Metanephros (tissue), 2 donors: Measurements from ENCODE around the gene KIF4A. TPM values are rescaled to one million over a fixed set of nuclear protein-coding genes. Genes with fewer than 3 reads are reported as not detected.

Source experiments
- small RNA-seq: library from RNA; depleted of rRNA; stranded (forward); fragments of <200 nt; gene quantifications from one replicate; pipeline ENCODE3, GENCODE V24; 2014; ENCODE audit warnings: low replicate concordance
- total RNA-seq: library from RNA; depleted of rRNA; stranded (reverse); fragments of >200 nt; gene quantifications from one replicate; pipeline ENCODE4 v1.2.3, GENCODE V29; 2014

Gene KIF4A, protein sequence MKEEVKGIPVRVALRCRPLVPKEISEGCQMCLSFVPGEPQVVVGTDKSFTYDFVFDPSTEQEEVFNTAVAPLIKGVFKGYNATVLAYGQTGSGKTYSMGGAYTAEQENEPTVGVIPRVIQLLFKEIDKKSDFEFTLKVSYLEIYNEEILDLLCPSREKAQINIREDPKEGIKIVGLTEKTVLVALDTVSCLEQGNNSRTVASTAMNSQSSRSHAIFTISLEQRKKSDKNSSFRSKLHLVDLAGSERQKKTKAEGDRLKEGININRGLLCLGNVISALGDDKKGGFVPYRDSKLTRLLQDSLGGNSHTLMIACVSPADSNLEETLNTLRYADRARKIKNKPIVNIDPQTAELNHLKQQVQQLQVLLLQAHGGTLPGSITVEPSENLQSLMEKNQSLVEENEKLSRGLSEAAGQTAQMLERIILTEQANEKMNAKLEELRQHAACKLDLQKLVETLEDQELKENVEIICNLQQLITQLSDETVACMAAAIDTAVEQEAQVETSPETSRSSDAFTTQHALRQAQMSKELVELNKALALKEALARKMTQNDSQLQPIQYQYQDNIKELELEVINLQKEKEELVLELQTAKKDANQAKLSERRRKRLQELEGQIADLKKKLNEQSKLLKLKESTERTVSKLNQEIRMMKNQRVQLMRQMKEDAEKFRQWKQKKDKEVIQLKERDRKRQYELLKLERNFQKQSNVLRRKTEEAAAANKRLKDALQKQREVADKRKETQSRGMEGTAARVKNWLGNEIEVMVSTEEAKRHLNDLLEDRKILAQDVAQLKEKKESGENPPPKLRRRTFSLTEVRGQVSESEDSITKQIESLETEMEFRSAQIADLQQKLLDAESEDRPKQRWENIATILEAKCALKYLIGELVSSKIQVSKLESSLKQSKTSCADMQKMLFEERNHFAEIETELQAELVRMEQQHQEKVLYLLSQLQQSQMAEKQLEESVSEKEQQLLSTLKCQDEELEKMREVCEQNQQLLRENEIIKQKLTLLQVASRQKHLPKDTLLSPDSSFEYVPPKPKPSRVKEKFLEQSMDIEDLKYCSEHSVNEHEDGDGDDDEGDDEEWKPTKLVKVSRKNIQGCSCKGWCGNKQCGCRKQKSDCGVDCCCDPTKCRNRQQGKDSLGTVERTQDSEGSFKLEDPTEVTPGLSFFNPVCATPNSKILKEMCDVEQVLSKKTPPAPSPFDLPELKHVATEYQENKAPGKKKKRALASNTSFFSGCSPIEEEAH
- total RNA-seq = 7.6 TPM

DNA sequence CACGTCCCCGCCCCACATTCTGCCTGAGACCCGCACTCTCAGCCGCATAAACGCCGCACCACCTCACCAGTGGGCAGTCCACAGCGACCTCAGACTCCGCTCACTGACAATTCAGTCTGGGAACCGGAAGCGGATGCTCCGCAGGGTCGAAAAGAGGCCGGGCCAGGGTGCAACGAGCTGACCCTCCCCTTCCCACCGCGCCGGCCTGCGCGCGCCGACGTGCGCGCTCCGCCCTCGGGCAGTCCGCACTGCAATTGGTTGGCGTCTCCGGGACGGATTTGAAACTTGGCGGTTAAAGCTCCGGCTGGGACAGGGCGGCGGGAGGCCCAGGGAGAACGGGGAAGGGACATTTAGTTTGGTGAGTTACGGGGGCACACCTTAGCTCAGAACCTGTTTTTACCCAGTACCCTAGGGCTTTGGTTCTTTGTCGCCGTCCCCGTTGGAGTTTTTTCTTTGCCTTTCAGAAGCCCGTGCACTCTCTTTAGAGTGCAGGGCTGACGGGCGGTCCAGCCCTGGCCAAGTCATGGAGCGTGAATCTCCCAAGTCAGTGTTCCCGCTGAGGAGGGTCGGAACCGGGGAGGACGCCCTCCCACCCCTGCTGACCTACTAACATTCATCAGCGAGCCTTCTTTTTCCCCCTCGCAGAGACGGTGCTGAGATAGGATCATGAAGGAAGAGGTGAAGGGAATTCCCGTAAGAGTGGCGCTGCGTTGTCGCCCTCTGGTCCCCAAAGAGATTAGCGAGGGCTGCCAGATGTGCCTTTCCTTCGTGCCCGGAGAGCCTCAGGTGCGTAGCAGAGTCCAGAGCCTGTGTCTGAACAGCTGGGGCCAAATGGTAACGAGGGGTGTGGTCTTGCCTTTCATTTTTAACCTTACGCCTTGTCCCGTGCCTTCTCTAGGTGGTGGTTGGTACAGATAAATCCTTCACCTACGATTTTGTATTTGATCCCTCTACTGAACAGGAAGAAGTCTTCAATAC lies at the start of gene KIF4A, which contains the start of gene PDZD11:
Gene KIF4A (plus strand): TSS at position 312 of the 978 bp plus-strand sequence. CDS start 355 bp downstream, at position 667.
Gene PDZD11 (minus strand): TSS at position 135 of the 978 bp plus-strand sequence. CDS start 586 bp downstream, outside the sequence.

DNA sequence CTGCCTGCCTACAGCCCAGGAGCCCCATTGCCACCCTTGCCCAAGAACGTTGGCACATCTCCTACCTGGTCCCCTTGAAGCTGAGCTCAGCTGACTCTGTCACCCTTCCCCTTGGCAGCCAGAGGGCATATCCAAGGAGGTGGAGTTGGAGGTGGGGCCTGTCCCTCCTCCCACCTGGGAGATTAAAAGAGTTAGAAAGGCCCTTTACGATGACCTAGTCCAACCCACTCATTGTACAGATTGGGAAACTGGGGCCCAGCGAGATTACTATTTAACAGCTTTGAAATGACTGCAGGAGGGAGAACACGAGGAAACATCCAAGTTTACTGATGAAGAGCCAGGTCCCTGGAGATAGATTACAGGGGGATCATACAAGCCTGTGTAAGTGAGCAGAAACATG lies 29.8 kb upstream of the KIF4A start, which contains the start of gene P2RY4:
Gene P2RY4 (minus strand): TSS at position 101 of the 400 bp plus-strand sequence. CDS start 580 bp downstream, outside the sequence.

DNA sequence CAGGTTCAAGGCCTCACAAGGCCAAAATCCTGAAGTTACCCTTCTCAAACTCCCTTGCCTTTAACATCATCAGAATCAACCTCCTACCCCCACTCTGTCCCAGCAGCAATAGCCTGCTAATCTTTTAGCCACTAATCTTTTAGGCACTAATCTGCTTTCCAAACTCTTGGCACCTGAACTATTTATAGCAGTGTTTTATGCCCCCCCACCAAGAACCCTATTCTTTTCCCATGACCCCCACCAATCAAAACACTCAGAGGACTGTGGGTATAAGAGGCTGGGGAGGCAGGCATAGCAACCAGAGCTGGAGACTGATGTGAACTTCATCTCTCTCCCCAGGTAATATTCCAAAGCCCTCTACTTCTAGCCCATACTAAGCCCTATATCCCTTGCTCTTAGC lies 21.9 kb upstream of the KIF4A start, which contains the start of gene ARR3:
Gene ARR3 (plus strand): TSS at position 301 of the 400 bp plus-strand sequence. CDS start 1,052 bp downstream, outside the sequence.

DNA sequence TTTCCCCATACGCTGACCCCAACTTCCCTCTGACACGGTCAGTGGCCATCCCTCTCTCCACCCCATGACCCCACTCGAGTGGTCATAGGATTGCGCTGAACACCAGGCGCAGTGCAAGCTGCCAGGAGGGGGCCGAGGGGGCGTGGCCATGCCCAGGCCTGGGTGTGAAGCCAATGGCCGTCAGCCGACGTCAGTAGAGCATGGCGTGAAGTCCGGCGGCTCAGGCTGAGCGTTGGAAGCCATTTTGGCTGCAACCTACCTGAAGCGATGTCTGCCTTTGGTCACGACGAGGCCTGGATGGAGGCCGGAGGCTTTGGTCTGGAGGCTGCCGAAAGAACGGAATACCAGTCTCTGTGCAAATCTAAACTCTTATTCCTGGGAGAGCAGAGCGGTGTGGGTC lies 8.0 kb upstream of the KIF4A start, which contains the start of gene RAB41:
Gene RAB41 (plus strand): TSS at position 222 of the 400 bp plus-strand sequence. CDS start 46 bp downstream, at position 268.

DNA sequence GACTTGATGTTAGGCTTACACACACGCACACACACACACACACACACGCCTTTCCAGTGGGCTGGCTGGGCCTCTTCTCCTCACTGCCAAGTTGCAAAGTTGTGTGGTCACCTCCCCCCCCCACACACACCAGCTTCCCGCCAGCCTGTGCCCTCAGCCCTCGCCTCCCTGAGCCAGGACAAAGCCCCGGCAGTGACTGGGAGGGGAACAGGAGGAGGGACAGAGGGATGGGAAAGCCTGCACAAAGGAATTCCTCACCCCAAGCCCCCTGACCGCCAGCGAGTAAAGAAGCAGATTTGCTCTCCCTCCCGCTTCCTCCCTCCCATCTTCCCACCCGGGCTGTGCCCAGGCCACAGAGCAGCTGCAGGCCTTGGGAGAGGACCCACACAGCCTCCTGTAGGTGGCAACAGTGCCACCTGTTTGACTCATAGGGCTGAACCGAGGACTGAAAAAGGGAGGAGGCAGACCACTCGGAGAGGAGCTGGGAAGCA lies 133.0 kb downstream of the KIF4A start, which contains the start of gene GDPD2:
Gene GDPD2 (plus strand): TSS at position 464 of the 491 bp plus-strand sequence. CDS start 1,671 bp downstream, outside the sequence.

DNA sequence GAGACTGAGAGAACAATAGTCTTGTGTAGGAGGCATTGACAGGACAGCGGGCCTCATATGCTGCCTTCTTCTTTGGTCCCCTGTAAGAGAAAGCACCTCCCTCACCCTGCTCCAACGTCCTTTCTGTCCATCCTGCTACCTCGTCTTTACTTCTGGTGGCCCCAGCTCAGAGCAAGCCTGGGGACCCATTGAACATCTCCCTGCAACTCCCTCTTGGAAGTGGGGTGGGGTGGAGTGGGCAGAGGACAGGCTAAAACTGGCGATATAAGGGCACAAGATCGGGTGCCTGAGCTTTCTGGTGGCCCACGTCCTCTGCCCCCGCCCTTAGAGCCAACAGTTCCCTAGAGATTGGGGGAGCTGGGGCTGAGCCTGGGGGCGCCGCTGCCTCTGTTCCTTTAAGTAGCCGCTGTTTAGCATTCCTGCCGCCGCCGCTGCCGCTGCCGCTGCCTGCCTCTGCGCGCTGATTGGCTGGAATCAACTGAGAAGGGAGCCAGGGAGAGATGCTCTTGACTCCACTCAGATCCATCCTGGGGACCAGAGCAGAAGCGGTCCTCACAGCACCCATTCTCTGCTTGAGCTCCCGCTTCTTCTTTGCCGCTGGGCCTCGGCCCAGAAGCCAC lies 154.5 kb downstream of the KIF4A start, which contains the start of gene DLG3:
Gene DLG3 (plus strand): TSS at position 510 of the 620 bp plus-strand sequence. CDS start 367 bp downstream, outside the sequence.

Small RNAs within 50 kb of the gene (small RNA-seq; reads per million reads assigned to genes)
- gene RNA5SP507 = not detected
- gene RNU4-81P = not detected
- 0.60 reads per million, percentile 69 among the genes with 10 or more reads in this experiment for gene RNY4P23

Other genes starting within 250 kb of the KIF4A start
- not detected for gene AWAT2, start 240.2 kb upstream of the KIF4A start, total RNA-seq
- not detected for gene OTUD6A, start 227.6 kb upstream of the KIF4A start, total RNA-seq
- gene IGBP1, start 156.7 kb upstream of the KIF4A start, total RNA-seq = 59.3 TPM
- 0.29 TPM for gene DGAT2L6, start 112.6 kb upstream of the KIF4A start, total RNA-seq
- not detected for gene AWAT1, start 55.4 kb upstream of the KIF4A start, total RNA-seq
- gene P2RY4, start 29.9 kb upstream of the KIF4A start, total RNA-seq = 0.35 TPM
- gene ARR3, start 21.8 kb upstream of the KIF4A start, total RNA-seq = not detected
- gene RAB41, start 7.9 kb upstream of the KIF4A start, total RNA-seq = not detected
- 27.7 TPM for gene PDZD11, start 177 bp upstream of the KIF4A start, total RNA-seq
- 0.58 TPM for gene GDPD2, start 133.2 kb downstream of the KIF4A start, total RNA-seq
- gene DLG3, start 154.7 kb downstream of the KIF4A start, total RNA-seq = 21.8 TPM